Thyroid gland (tissue), 4 donors: ENCODE data around the gene SEMG1.

Experiments
- CTCF ChIP-seq, 6 experiments: fragments of 200-600 bp in 3 of 6; fragments of 450-650 bp in 3 of 6; sonication (generic) in 3 of 6; IDR thresholded peaks; one replicate each; pipeline ENCODE4 v1.5.1; 2016 to 2019; ENCODE audit warnings: antibody characterized with exemption in 6 of 6, mild to moderate bottlenecking in 2 of 6, inconsistent platforms in 1 of 6, moderate library complexity in 1 of 6
- POLR2A ChIP-seq, 2 donors: fragments of 450-650 bp; IDR thresholded peaks; one replicate each; pipeline ENCODE4 v1.6.1; 2017; ENCODE audit warnings: antibody characterized with exemption in 2 of 2, mild to moderate bottlenecking in 2 of 2, moderate library complexity in 1 of 2

- TF ChIP-seq POLR2A (IDR thresholded peaks at IDR 0.05) (no peak), CTCF (IDR thresholded peaks at IDR 0.05) (no peak)
Observed at GRCh38 chr20:45211569-45212474, 5.0 kb downstream of the SEMG1 start.
